GM23338 (cell line): ENCODE results near the gene MYO6. TPM values are rescaled to one million over a fixed set of nuclear protein-coding genes. Genes with fewer than 3 reads are reported as not detected.
"Not testable (repeated sequence)": the region's sequence is repeated elsewhere in the genome, so short reads cannot be mapped to it uniquely, and the experiment has no call there.

Experiments
- ATAC-seq: fragments of 200-7000 bp; cut with Tn5 transposase; 3 replicates; pipeline ENCODE4 v1.9.1; 2020
- DNase-seq: peaks from one replicate; pipeline ENCODE4 v3.0.0-alpha.2; 2015; ENCODE audit warnings: low spot score
- H2AFZ ChIP-seq: fragments of 200-600 bp; sonication (generic); 2 replicates; pipeline ENCODE4 v1.8.0; 2016; ENCODE audit warnings: antibody characterized with exemption, mild to moderate bottlenecking, moderate library complexity
- H3F3A ChIP-seq: fragments of 200-600 bp; sonication (generic); replicated peaks from 2 replicates; pipeline ENCODE4 v1.8.0; 2017; ENCODE audit warnings: antibody characterized with exemption, mixed run types, low read depth
- H3K27ac ChIP-seq: fragments of 200-600 bp; sonication (generic); 2 replicates; pipeline ENCODE4 v1.6.1; 2016; ENCODE audit warnings: low read depth
- H3K27me3 ChIP-seq: fragments of 200-600 bp; sonication (generic); 2 replicates; pipeline ENCODE4 v1.8.0; 2016; ENCODE audit warnings: mild to moderate bottlenecking, mixed run types, moderate library complexity; ENCODE audit not compliant: insufficient read depth
- H3K36me3 ChIP-seq: fragments of 200-600 bp; sonication (generic); 2 replicates; pipeline ENCODE4 v1.8.0; 2016; ENCODE audit warnings: mild to moderate bottlenecking; ENCODE audit not compliant: insufficient read depth
- H3K4me1 ChIP-seq: fragments of 200-600 bp; sonication (generic); 2 replicates; pipeline ENCODE4 v1.8.0; 2016; ENCODE audit warnings: mild to moderate bottlenecking, moderate library complexity; ENCODE audit not compliant: insufficient read depth
- H3K4me2 ChIP-seq: fragments of 200-600 bp; sonication (generic); 2 replicates; pipeline ENCODE4 v1.7.1; 2017; ENCODE audit warnings: mixed run types
- H3K4me3 ChIP-seq: fragments of 200-600 bp; sonication (generic); 2 replicates; pipeline ENCODE4 v1.6.1; 2016; ENCODE audit warnings: mixed run types
- H3K79me2 ChIP-seq: fragments of 200-600 bp; sonication (generic); replicated peaks from 2 replicates; pipeline ENCODE4 v1.8.0; 2017; ENCODE audit warnings: mild to moderate bottlenecking; ENCODE audit not compliant: insufficient read depth
- H3K9me2 ChIP-seq: fragments of 200-600 bp; sonication (generic); 2 replicates; pipeline ENCODE4 v1.8.0; 2017; ENCODE audit not compliant: insufficient read depth
- H4K20me1 ChIP-seq: fragments of 200-600 bp; sonication (generic); replicated peaks from 2 replicates; pipeline ENCODE4 v1.8.0; 2017; ENCODE audit warnings: mild to moderate bottlenecking; ENCODE audit not compliant: insufficient read depth
- H3K27ac Mint-ChIP-seq: 2 replicates; pipeline ENCODE4 v1.8.0; 2020; ENCODE audit warnings: inconsistent platforms, mild to moderate bottlenecking, moderate library complexity, mixed read lengths
- H3K27me3 Mint-ChIP-seq: 3 replicates; pipeline ENCODE4 v1.8.0; 2022; ENCODE audit warnings: low read depth, mild to moderate bottlenecking, moderate library complexity, mixed read lengths, inconsistent platforms; ENCODE audit not compliant: insufficient read depth, poor library complexity
- H3K36me3 Mint-ChIP-seq: 3 replicates; pipeline ENCODE4 v1.8.0; 2021; ENCODE audit warnings: low read depth, mild to moderate bottlenecking, inconsistent platforms, moderate library complexity, mixed read lengths
- H3K4me1 Mint-ChIP-seq: 3 replicates; pipeline ENCODE4 v1.8.0; 2020; ENCODE audit warnings: mild to moderate bottlenecking, inconsistent platforms, mixed read lengths
- H3K4me3 Mint-ChIP-seq: 3 replicates; pipeline ENCODE4 v1.8.0; 2021; ENCODE audit warnings: moderate library complexity, mild to moderate bottlenecking, inconsistent platforms, mixed read lengths
- H3K9me3 Mint-ChIP-seq: 3 replicates; pipeline ENCODE4 v1.8.0; 2020; ENCODE audit warnings: moderate library complexity, mild to moderate bottlenecking, inconsistent platforms, mixed read lengths
- EZH2phosphoT487 ChIP-seq: fragments of 200-600 bp; sonication (generic); IDR thresholded peaks from one replicate; pipeline ENCODE4 v1.8.1; 2018; ENCODE audit warnings: antibody characterized with exemption; ENCODE audit not compliant: unreplicated experiment
- POLR2AphosphoS5 ChIP-seq: IDR thresholded peaks from 2 replicates; pipeline ENCODE4 v1.6.1; 2016; ENCODE audit warnings: antibody characterized with exemption, low read depth
- STAT1 ChIP-seq: IDR thresholded peaks from one replicate; pipeline ENCODE4 v1.6.1; 2016; ENCODE audit warnings: antibody characterized with exemption; ENCODE audit not compliant: unreplicated experiment
- ZNF331 ChIP-seq: fragments of 250-450 bp; sonication (Bioruptor Pico); IDR thresholded peaks from 2 replicates; pipeline ENCODE4 v1.5.0; 2020; ENCODE audit warnings: low read depth, mild to moderate bottlenecking, moderate library complexity
- polyA plus RNA-seq: library from polyadenylated mRNA; unstranded; fragments of >200 nt; fragmentation: Nextera tagmentation; extraction: Ambion mirVana; gene quantifications from 2 replicates; pipeline ENCODE4 v1.2.1, GENCODE V29; 2016
- total RNA-seq: library from RNA; depleted of rRNA; stranded (reverse); fragments of >200 nt; shearing (Covaris generic); gene quantifications from 2 replicates; pipeline ENCODE4 v1.2.3, GENCODE V29; 2014
- TF ChIP-seq, protein P1 (sequence below): IDR thresholded peaks from one replicate; pipeline ENCODE4 v1.6.1; 2018; ENCODE audit warnings: antibody characterized with exemption; ENCODE audit not compliant: unreplicated experiment
- TF ChIP-seq, protein P2 (sequence below), 2 experiments: fragments of 200-600 bp in 1 of 2; sonication (generic) in 1 of 2; conservative IDR thresholded peaks; 2 replicates each; pipeline versions ENCODE4 v1.5.1 to v1.6.1; 2016 to 2017; ENCODE audit warnings: antibody characterized with exemption in 2 of 2, low read depth in 2 of 2, mild to moderate bottlenecking in 2 of 2, moderate library complexity in 1 of 2

The MYO6 gene
- total and polyA plus RNA-seq, 2 experiments from 2014 or later: 21.8 to 33.0 TPM

DNA sequence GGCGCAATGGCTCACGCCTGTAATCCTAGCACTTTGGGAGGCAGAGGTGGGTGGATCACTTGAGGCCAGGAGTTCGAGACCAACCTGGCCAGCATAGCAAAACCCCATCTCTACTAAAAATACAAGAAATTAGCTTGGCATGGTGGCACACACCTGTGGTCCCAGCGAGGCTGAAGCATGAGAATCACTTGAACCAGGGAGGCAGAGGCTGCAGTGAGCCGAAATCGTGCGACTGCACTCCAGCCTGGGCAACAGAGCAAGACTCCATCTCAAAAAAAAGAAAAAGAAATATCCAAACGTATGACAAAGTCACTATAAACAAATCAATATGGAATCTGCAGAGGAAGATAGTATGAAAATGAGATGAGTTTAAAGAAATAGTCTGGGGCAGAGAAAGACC, 18.0 kb upstream of the MYO6 start:
- not testable (repeated sequence) for H3K27ac Mint-ChIP-seq, H3K4me2 ChIP-seq, DNase-seq, H3K9me2 ChIP-seq, H3K27me3 Mint-ChIP-seq, H4K20me1 ChIP-seq, H3K27ac ChIP-seq, H3K36me3 Mint-ChIP-seq, H3K79me2 ChIP-seq, H3K4me3 Mint-ChIP-seq, H3F3A ChIP-seq, H3K4me3 ChIP-seq, H3K9me3 Mint-ChIP-seq, ATAC-seq, H3K36me3 ChIP-seq, H3K27me3 ChIP-seq, H3K4me1 ChIP-seq, H3K4me1 Mint-ChIP-seq
- H2AFZ ChIP-seq: peak overlapping the region; percentile 57; the same call in 1 of the 2 replicates

DNA sequence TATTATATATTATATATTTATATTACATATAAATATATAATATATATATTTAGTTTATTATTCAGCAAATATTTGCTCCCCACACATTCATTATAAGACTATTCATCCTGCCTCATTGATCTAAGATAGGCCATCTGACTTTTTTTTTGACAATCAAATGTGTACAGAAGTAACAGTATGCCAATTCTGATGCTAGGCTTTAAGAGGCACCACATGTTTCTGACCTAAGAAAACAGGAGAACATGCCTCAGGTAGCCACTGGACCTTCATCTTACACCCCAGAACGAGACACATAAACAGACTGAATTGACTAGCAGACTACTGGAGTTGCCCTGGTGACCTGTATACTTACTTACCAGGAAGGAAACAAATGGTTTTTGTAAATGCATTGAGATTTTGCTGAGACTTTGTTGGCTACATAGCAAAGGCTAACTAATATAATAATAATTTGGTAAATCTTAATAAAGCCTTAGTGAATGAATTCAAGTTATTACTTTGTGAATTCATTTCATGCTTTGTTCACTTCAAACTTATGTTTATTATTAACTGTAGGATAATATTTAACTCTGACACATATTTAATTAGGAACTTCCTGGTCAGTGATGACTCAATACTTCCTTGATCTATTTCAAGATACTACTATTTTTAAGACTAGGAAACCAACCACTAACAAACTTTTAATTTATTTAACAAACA, 13.4 kb upstream of the MYO6 start:
- DNase-seq (no peak), ATAC-seq (no peak)
- H3K27ac ChIP-seq: no peak overlapping the region
- no peak overlapping the region for H3K4me3 Mint-ChIP-seq
- no peaks in the 10 kb centered on the region for H3K4me1 ChIP-seq
- TF ChIP-seq ZNF331 (CRISPR knock-in tag) (no peak), EZH2phosphoT487 (no peak), STAT1 (no peak), POLR2AphosphoS5 (no peak)
- TF ChIP-seq, protein P1, sequence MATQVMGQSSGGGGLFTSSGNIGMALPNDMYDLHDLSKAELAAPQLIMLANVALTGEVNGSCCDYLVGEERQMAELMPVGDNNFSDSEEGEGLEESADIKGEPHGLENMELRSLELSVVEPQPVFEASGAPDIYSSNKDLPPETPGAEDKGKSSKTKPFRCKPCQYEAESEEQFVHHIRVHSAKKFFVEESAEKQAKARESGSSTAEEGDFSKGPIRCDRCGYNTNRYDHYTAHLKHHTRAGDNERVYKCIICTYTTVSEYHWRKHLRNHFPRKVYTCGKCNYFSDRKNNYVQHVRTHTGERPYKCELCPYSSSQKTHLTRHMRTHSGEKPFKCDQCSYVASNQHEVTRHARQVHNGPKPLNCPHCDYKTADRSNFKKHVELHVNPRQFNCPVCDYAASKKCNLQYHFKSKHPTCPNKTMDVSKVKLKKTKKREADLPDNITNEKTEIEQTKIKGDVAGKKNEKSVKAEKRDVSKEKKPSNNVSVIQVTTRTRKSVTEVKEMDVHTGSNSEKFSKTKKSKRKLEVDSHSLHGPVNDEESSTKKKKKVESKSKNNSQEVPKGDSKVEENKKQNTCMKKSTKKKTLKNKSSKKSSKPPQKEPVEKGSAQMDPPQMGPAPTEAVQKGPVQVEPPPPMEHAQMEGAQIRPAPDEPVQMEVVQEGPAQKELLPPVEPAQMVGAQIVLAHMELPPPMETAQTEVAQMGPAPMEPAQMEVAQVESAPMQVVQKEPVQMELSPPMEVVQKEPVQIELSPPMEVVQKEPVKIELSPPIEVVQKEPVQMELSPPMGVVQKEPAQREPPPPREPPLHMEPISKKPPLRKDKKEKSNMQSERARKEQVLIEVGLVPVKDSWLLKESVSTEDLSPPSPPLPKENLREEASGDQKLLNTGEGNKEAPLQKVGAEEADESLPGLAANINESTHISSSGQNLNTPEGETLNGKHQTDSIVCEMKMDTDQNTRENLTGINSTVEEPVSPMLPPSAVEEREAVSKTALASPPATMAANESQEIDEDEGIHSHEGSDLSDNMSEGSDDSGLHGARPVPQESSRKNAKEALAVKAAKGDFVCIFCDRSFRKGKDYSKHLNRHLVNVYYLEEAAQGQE: no peak
- TF ChIP-seq, protein P2, sequence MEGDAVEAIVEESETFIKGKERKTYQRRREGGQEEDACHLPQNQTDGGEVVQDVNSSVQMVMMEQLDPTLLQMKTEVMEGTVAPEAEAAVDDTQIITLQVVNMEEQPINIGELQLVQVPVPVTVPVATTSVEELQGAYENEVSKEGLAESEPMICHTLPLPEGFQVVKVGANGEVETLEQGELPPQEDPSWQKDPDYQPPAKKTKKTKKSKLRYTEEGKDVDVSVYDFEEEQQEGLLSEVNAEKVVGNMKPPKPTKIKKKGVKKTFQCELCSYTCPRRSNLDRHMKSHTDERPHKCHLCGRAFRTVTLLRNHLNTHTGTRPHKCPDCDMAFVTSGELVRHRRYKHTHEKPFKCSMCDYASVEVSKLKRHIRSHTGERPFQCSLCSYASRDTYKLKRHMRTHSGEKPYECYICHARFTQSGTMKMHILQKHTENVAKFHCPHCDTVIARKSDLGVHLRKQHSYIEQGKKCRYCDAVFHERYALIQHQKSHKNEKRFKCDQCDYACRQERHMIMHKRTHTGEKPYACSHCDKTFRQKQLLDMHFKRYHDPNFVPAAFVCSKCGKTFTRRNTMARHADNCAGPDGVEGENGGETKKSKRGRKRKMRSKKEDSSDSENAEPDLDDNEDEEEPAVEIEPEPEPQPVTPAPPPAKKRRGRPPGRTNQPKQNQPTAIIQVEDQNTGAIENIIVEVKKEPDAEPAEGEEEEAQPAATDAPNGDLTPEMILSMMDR (conservative IDR thresholded peaks at IDR 0.05; ENCODE audit: low read depth in 2 of 2): no peak
- no peaks in the 10 kb centered on the region for H4K20me1 ChIP-seq
- H3K27ac Mint-ChIP-seq: no peak overlapping the region
- H3K27me3 Mint-ChIP-seq: no peaks in the 10 kb centered on the region
- H3F3A ChIP-seq: no peaks in the 10 kb centered on the region
- no peaks in the 10 kb centered on the region for H3K9me2 ChIP-seq
- no peaks in the 10 kb centered on the region for H3K9me3 Mint-ChIP-seq
- H3K36me3 Mint-ChIP-seq: no peaks in the 10 kb centered on the region
- no peak overlapping the region for H2AFZ ChIP-seq
- no peaks in the 10 kb centered on the region for H3K4me1 Mint-ChIP-seq
- H3K4me3 ChIP-seq: no peak overlapping the region
- no peaks in the 10 kb centered on the region for H3K36me3 ChIP-seq
- H3K79me2 ChIP-seq: no peaks in the 10 kb centered on the region
- H3K27me3 ChIP-seq: no peaks in the 10 kb centered on the region
- H3K4me2 ChIP-seq: no peak overlapping the region
